Measurements from ENCODE around the gene FBXO17.
"Not testable (repeated sequence)": the region's sequence is repeated elsewhere in the genome, so short reads cannot be mapped to it uniquely, and the experiment has no call there.

Gene FBXO17, protein sequence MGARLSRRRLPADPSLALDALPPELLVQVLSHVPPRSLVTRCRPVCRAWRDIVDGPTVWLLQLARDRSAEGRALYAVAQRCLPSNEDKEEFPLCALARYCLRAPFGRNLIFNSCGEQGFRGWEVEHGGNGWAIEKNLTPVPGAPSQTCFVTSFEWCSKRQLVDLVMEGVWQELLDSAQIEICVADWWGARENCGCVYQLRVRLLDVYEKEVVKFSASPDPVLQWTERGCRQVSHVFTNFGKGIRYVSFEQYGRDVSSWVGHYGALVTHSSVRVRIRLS

GRCh38 chr19:38975214-38975860 is at the start of gene FBXO17:
Gene FBXO17, minus strand, starts transcription at chr19:38975742. Its CDS starts 25,423 bp downstream, at chr19:38950319.
- TF ChIP-seq GATA1 (IDR thresholded peaks at IDR 0.05; ENCODE audit: low read depth, low read length) (no peak), POLR2A (IDR thresholded peaks at IDR 0.05; ENCODE audit: low read length) (no peak)
- peak in 1 of 2 experiments; percentile 12 for DNase-seq

GRCh38 chr19:39024875-39025641 is 49.5 kb upstream of the FBXO17 start:
- TF ChIP-seq GATA1 (IDR thresholded peaks at IDR 0.05; ENCODE audit: low read depth, low read length) (no peak), POLR2A (IDR thresholded peaks at IDR 0.05; ENCODE audit: low read length) (no peak)
- no peak for DNase-seq

- no peak for DNase-seq
- no peak for TF ChIP-seq POLR2A (IDR thresholded peaks at IDR 0.05; ENCODE audit: low read length)
- TF ChIP-seq GATA1 (IDR thresholded peaks at IDR 0.05; ENCODE audit: low read depth, low read length), result no peak
These were observed 45.5 kb upstream of the FBXO17 start for GRCh38 chr19:39021063-39021462.

GRCh38 chr19:39017646-39018045 is 42.1 kb upstream of the FBXO17 start:
- TF ChIP-seq POLR2A (IDR thresholded peaks at IDR 0.05; ENCODE audit: low read length), result no peak
- no peak for TF ChIP-seq GATA1 (IDR thresholded peaks at IDR 0.05; ENCODE audit: low read depth, low read length)

GRCh38 chr19:39017026-39017425 is 41.5 kb upstream of the FBXO17 start:
- TF ChIP-seq GATA1 (IDR thresholded peaks at IDR 0.05; ENCODE audit: low read depth, low read length) (no peak), POLR2A (IDR thresholded peaks at IDR 0.05; ENCODE audit: low read length) (no peak)

More at GRCh38 chr19:39017646-39018045, 42.1 kb upstream of the FBXO17 start:
- no peak for DNase-seq

DNA sequence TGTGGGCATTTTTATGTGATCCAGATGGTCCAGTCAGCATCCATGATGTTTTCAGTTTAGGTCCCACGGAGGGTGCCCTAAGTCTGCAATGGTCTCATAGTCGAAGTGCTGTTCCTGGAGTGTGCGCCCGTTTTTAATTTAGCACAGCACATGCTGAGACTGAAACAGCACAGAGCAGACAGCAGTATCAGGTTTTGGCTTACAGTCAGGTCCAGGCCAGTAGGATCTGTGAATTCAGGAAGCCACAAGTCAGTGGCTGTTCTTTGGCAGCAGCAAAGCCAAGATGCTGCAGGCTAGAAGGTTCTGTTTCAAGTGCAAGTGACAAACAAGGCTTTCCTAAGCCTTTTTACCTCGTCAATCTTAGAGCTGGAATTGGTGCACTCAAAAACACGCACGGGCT is 38.5 kb upstream of the FBXO17 start:
- TF ChIP-seq GATA1 (IDR thresholded peaks at IDR 0.05; ENCODE audit: low read depth, low read length) (no peak), POLR2A (IDR thresholded peaks at IDR 0.05; ENCODE audit: low read length) (no peak)
- no peak for DNase-seq

More at GRCh38 chr19:39017026-39017425, 41.5 kb upstream of the FBXO17 start:
- DNase-seq, result no peak

- TF ChIP-seq POLR2A (IDR thresholded peaks at IDR 0.05; ENCODE audit: low read length), result no peak
- TF ChIP-seq GATA1 (IDR thresholded peaks at IDR 0.05; ENCODE audit: low read depth, low read length), result no peak
- no peak for DNase-seq
These were observed 33.5 kb upstream of the FBXO17 start for GRCh38 chr19:39009001-39009400.

GRCh38 chr19:39008137-39008536 is 32.6 kb upstream of the FBXO17 start:
- no peak for TF ChIP-seq GATA1 (IDR thresholded peaks at IDR 0.05; ENCODE audit: low read depth, low read length)
- TF ChIP-seq POLR2A (IDR thresholded peaks at IDR 0.05; ENCODE audit: low read length), result no peak
- DNase-seq, result no peak

GRCh38 chr19:39007096-39007495 is 31.6 kb upstream of the FBXO17 start:
- no peak for DNase-seq
- TF ChIP-seq POLR2A (IDR thresholded peaks at IDR 0.05; ENCODE audit: low read length), result no peak
- no peak for TF ChIP-seq GATA1 (IDR thresholded peaks at IDR 0.05; ENCODE audit: low read depth, low read length)

- TF ChIP-seq POLR2A (IDR thresholded peaks at IDR 0.05; ENCODE audit: low read length) (no peak), GATA1 (IDR thresholded peaks at IDR 0.05; ENCODE audit: low read depth, low read length) (no peak)
- no peak for DNase-seq
These were observed 28.9 kb upstream of the FBXO17 start for GRCh38 chr19:39004403-39004802.

- DNase-seq, result no peak
- TF ChIP-seq GATA1 (IDR thresholded peaks at IDR 0.05; ENCODE audit: low read depth, low read length), result no peak
- TF ChIP-seq POLR2A (IDR thresholded peaks at IDR 0.05; ENCODE audit: low read length), result no peak
These were observed 28.3 kb upstream of the FBXO17 start for GRCh38 chr19:39003796-39004195.

DNA sequence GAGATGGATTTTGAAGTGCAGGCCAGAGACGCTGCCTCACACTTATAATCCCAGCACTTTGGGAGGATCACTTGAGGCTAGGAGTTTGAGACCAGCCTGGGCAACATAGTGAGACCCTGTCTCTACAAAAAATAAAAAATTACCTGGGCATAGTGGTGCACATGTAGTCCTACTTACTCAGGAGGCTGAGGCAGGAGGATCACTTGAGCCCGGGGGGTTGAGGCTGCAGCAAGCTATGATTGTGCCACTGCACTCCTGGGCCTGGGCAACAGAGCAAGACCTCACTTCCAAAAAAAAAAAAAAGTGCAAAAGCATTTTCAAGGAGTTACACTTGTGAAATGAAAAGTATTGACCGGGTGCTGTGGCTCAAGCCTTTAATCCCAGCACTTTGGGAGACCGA is 27.6 kb upstream of the FBXO17 start:
- DNase-seq, result no peak
- TF ChIP-seq GATA1 (IDR thresholded peaks at IDR 0.05; ENCODE audit: low read depth, low read length) (no peak), POLR2A (IDR thresholded peaks at IDR 0.05; ENCODE audit: low read length) (no peak)

DNA sequence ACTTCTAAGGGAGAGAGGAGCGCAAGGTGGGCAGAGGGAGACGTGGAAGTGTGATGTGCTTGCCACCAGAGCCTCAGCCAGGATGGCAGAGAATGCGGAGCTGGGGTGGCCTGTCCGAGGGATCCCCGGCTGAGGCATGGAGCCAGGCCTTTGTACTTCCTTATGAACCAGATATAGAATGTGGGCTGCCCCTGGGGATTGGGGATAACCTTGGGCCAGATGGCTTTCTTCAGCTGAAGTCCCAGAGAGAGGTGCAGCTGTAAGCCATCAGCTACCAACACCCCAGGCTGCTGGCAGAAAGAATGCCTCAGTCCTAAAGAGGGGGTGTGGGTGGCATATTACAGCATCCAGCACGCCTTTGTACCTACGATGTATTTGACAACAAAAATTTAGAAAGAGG is 25.5 kb upstream of the FBXO17 start:
- DNase-seq, result no peak
- TF ChIP-seq POLR2A (IDR thresholded peaks at IDR 0.05; ENCODE audit: low read length), result no peak
- TF ChIP-seq GATA1 (IDR thresholded peaks at IDR 0.05; ENCODE audit: low read depth, low read length), result no peak

DNA sequence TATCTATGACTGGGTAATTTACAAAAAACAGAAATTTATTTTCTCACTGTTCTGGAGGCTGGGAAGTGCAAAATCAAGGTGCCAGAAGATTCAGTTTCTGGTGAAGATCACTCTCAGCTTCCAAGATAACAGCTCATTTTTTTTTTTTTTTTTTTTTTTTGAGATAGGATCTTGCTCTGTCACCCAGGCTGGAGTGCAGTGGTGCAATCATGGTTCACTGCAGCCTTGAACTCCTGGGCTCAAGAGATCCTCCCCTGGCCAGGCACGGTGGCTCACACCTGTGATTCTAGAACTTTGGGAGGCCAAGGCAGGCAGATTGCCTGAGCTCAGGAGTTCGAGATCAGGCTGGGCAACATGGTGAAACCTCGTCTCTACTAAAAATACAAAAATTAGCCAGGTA is 22.0 kb upstream of the FBXO17 start:
- not testable (repeated sequence) for DNase-seq

Data from erythroblast (primary cell).